H1 (cell line): Measurements from ENCODE around the gene ZFP90. TPM values are rescaled to one million over a fixed set of nuclear protein-coding genes. Genes with fewer than 3 reads are reported as not detected.

Source experiments
- CTCF ChIA-PET: fragments of 300-600 bp; sonication (Branson Sonifier 250); formaldehyde crosslinking; loops from one replicate; lab custom pipeline; 2021; ENCODE audit not compliant: partially characterized antibody; lab: Charles Lee
- POLR2A ChIA-PET: fragments of 300-600 bp; sonication (Branson Sonifier 250); formaldehyde crosslinking; loops from one replicate; lab custom pipeline; 2021; ENCODE audit warnings: inconsistent platforms; ENCODE audit not compliant: partially characterized antibody; lab: Charles Lee
- DNase-seq, 2 experiments: peaks; one replicate each; pipeline versions ENCODE4 v3.0.0 to v3.0.0-alpha.2; 2010 to 2022; ENCODE audit warnings: low spot score in 2 of 2, low read depth in 1 of 2, mixed read lengths in 1 of 2
- FAIRE-seq: peaks from 2 replicates; lab custom pipeline; 2011; peaks lifted over from hg19 to GRCh38; lab: Jason Lieb, UNC
- H2AFZ ChIP-seq: 2 replicates; pipeline ENCODE4 v1.8.1; 2012; ENCODE audit warnings: low read length, inconsistent platforms
- H2AK5ac ChIP-seq: 2 replicates; pipeline ENCODE4 v1.6.1; 2013; ENCODE audit warnings: low read depth, low read length
- H2BK120ac ChIP-seq: replicated peaks from 2 replicates; pipeline ENCODE3; 2013; ENCODE audit warnings: low read depth, low read length, inconsistent platforms
- H2BK12ac ChIP-seq: 2 replicates; pipeline ENCODE4 v1.6.1; 2013; ENCODE audit warnings: low read depth, low read length
- H2BK15ac ChIP-seq: 2 replicates; pipeline ENCODE4 v1.6.1; 2013; ENCODE audit warnings: low read length
- H2BK20ac ChIP-seq: 2 replicates; pipeline ENCODE4 v1.6.1; 2013; ENCODE audit warnings: low read length
- H2BK5ac ChIP-seq: 2 replicates; pipeline ENCODE4 v1.6.1; 2013; ENCODE audit warnings: low read depth, low read length
- H3K14ac ChIP-seq: 2 replicates; pipeline ENCODE4 v1.6.1; 2013; ENCODE audit warnings: inconsistent platforms; ENCODE audit not compliant: insufficient read length
- H3K18ac ChIP-seq: 2 replicates; pipeline ENCODE4 v1.6.1; 2013; ENCODE audit warnings: low read length; ENCODE audit errors: extremely low read depth
- H3K23ac ChIP-seq: 2 replicates; pipeline ENCODE4 v1.6.1; 2013; ENCODE audit warnings: inconsistent platforms; ENCODE audit not compliant: insufficient read length
- H3K23me2 ChIP-seq: 2 replicates; pipeline ENCODE4 v1.6.1; 2013; ENCODE audit warnings: low read depth, low read length
- H3K27ac ChIP-seq: 2 replicates; pipeline ENCODE4 v1.6.1; 2011; ENCODE audit warnings: low read depth, low read length, inconsistent platforms
- H3K27me3 ChIP-seq, 4 experiments: replicated peaks in 1 of 4; 1 replicate in 1 of 4; 2 replicates in 3 of 4; pipeline versions ENCODE4 v1.6.1 to v1.8.1; 2011 to 2013; ENCODE audit warnings: low read length in 3 of 4, mild to moderate bottlenecking in 3 of 4, inconsistent platforms in 2 of 4, mixed read lengths in 2 of 4, moderate library complexity in 1 of 4; ENCODE audit not compliant: control insufficient read depth in 3 of 4, insufficient read depth in 3 of 4; ENCODE audit errors: extremely low read depth in 1 of 4
- H3K36me3 ChIP-seq, 4 experiments: 2 replicates each; pipeline versions ENCODE4 v1.6.1 to v1.8.1; 2011 to 2013; ENCODE audit warnings: mild to moderate bottlenecking in 4 of 4, low read length in 3 of 4, moderate library complexity in 2 of 4, control low read depth in 1 of 4, inconsistent platforms in 1 of 4; ENCODE audit not compliant: insufficient read depth in 4 of 4, control insufficient read depth in 2 of 4
- H3K4ac ChIP-seq: replicated peaks from 2 replicates; pipeline ENCODE3; 2013; ENCODE audit warnings: low read length, low read depth, mixed read lengths, inconsistent platforms; ENCODE audit not compliant: insufficient read length
- H3K4me1 ChIP-seq, 4 experiments: replicated peaks in 1 of 4; 1 replicate in 1 of 4; 2 replicates in 3 of 4; pipeline versions ENCODE4 v1.6.1 to v1.8.1; 2011 to 2013; ENCODE audit warnings: low read length in 3 of 4, inconsistent platforms in 2 of 4, mixed read lengths in 1 of 4; ENCODE audit not compliant: insufficient read depth in 4 of 4, control insufficient read depth in 3 of 4
- H3K4me2 ChIP-seq, 2 experiments: 2 replicates each; pipeline versions ENCODE4 v1.6.1 to v1.8.1; 2011 to 2013; ENCODE audit warnings: low read depth in 2 of 2, low read length in 2 of 2, control low read depth in 1 of 2, inconsistent platforms in 1 of 2, mild to moderate bottlenecking in 1 of 2; ENCODE audit not compliant: insufficient read depth in 1 of 2
- H3K4me3 ChIP-seq, 4 experiments: fragments of 200-600, 300-600 bp in 1 of 4; sonication (generic), shearing (Covaris generic), sonication (Bioruptor Twin) in 1 of 4; 2 replicates each; pipeline versions ENCODE4 v1.5.1 to v1.8.1; 2011 to 2016; ENCODE audit warnings: low read length in 4 of 4, low read depth in 3 of 4, control low read depth in 2 of 4, inconsistent platforms in 2 of 4, mild to moderate bottlenecking in 2 of 4, mixed read lengths in 1 of 4, moderate library complexity in 1 of 4; ENCODE audit not compliant: insufficient read depth in 2 of 4; ENCODE audit errors: extremely low read depth in 1 of 4
- H3K56ac ChIP-seq: replicated peaks from 2 replicates; pipeline ENCODE3; 2013; ENCODE audit warnings: low read depth, mild to moderate bottlenecking, mixed read lengths, low read length, inconsistent platforms; ENCODE audit not compliant: insufficient read length
- H3K79me1 ChIP-seq: 2 replicates; pipeline ENCODE4 v1.6.1; 2013; ENCODE audit warnings: low read depth, low read length, control low read depth
- H3K79me2 ChIP-seq, 2 experiments: 2 replicates each; pipeline versions ENCODE4 v1.6.1 to v1.8.1; 2012 to 2013; ENCODE audit warnings: low read length in 2 of 2, mild to moderate bottlenecking in 2 of 2, inconsistent platforms in 1 of 2; ENCODE audit not compliant: insufficient read depth in 2 of 2, control insufficient read depth in 1 of 2
- H3K9ac ChIP-seq, 4 experiments: replicated peaks in 1 of 4; 1 replicate in 1 of 4; 2 replicates in 3 of 4; pipeline versions ENCODE4 v1.6.1 to v1.8.1; 2011 to 2013; ENCODE audit warnings: low read depth in 3 of 4, low read length in 3 of 4, control low read depth in 2 of 4, mild to moderate bottlenecking in 2 of 4, moderate library complexity in 2 of 4, inconsistent platforms in 1 of 4; ENCODE audit errors: extremely low read depth in 1 of 4
- H3K9me3 ChIP-seq, 2 experiments: 2 replicates each; pipeline versions ENCODE4 v1.6.1 to v1.8.1; 2012 to 2013; ENCODE audit warnings: mild to moderate bottlenecking in 2 of 2, moderate library complexity in 2 of 2, control low read depth in 1 of 2, inconsistent platforms in 1 of 2, low read depth in 1 of 2, low read length in 1 of 2, mixed read lengths in 1 of 2; ENCODE audit not compliant: insufficient read depth in 2 of 2
- H4K20me1 ChIP-seq, 2 experiments: replicated peaks in 1 of 2; 2 replicates each; pipeline versions ENCODE3 to v1.8.1; 2011 to 2013; ENCODE audit warnings: inconsistent platforms in 2 of 2, low read length in 2 of 2, mild to moderate bottlenecking in 1 of 2; ENCODE audit not compliant: insufficient read depth in 2 of 2, control insufficient read depth in 1 of 2
- H4K5ac ChIP-seq: 2 replicates; pipeline ENCODE4 v1.6.1; 2013; ENCODE audit warnings: low read length, low read depth, mixed read lengths, inconsistent platforms; ENCODE audit not compliant: insufficient read length
- H4K8ac ChIP-seq: 2 replicates; pipeline ENCODE4 v1.8.0; 2013; ENCODE audit warnings: mild to moderate bottlenecking, moderate library complexity, low read length, inconsistent platforms; ENCODE audit not compliant: insufficient read depth; ENCODE audit errors: extremely low read depth
- H4K91ac ChIP-seq: replicated peaks from 2 replicates; pipeline ENCODE3; 2013; ENCODE audit warnings: low read length, mixed read lengths, inconsistent platforms; ENCODE audit not compliant: insufficient read length
- BCL11A ChIP-seq, 2 experiments: IDR thresholded peaks; one replicate each; pipeline ENCODE4 v1.6.1; 2011; ENCODE audit warnings: low read depth in 2 of 2, low read length in 2 of 2, mild to moderate bottlenecking in 2 of 2
- CBX8 ChIP-seq: fragments of 300-800, 300-1000 bp; sonication (generic); IDR thresholded peaks from 2 replicates; pipeline ENCODE4 v1.7.1; 2016; ENCODE audit warnings: low read depth, low read length, borderline replicate concordance
- NANOG ChIP-seq: IDR thresholded peaks from 2 replicates; pipeline ENCODE4 v1.6.1; 2011; ENCODE audit warnings: low read length, low read depth, mild to moderate bottlenecking, inconsistent platforms; ENCODE audit not compliant: insufficient read depth, poor library complexity, severe bottlenecking
- NRF1 ChIP-seq: IDR thresholded peaks from 2 replicates; pipeline ENCODE4 v1.6.1; 2011; ENCODE audit warnings: mild to moderate bottlenecking, low read depth, low read length, improper control_type of control experiment
- PHF8 ChIP-seq: fragments of 200-600 bp; sonication (generic); conservative IDR thresholded peaks from 2 replicates; pipeline ENCODE4 v1.7.1; 2012; ENCODE audit warnings: low read depth, mild to moderate bottlenecking, inconsistent platforms, low read length, moderate library complexity
- POLR2AphosphoS5 ChIP-seq: IDR thresholded peaks from 2 replicates; pipeline ENCODE4 v1.6.1; 2011; ENCODE audit warnings: low read depth, low read length
- POU5F1 ChIP-seq: IDR thresholded peaks from 2 replicates; pipeline ENCODE4 v1.6.1; 2011; ENCODE audit warnings: low read depth, mild to moderate bottlenecking, low read length, moderate library complexity
- RBBP5 ChIP-seq: IDR thresholded peaks from 2 replicates; pipeline ENCODE4 v1.7.1; 2012; ENCODE audit warnings: low read depth, mild to moderate bottlenecking, inconsistent platforms, low read length, moderate library complexity, borderline replicate concordance
- SIN3A ChIP-seq, 2 experiments: IDR thresholded peaks in 1 of 2; conservative IDR thresholded peaks in 1 of 2; 2 replicates each; pipeline ENCODE4 v1.6.1; 2011 to 2012; ENCODE audit warnings: low read length in 2 of 2, improper control_type of control experiment in 1 of 2, low read depth in 1 of 2, mild to moderate bottlenecking in 1 of 2
- SRF ChIP-seq: IDR thresholded peaks from 2 replicates; pipeline ENCODE4 v1.6.1; 2011; ENCODE audit warnings: mild to moderate bottlenecking, low read depth, low read length, moderate library complexity
- whole genome bisulfite sequencing, 2 experiments: shearing (Covaris generic) in 1 of 2; methylation state at CpG; one replicate each; pipeline versions ENCODE4 v1.1.6 to v1.1.7; 2013 to 2015; ENCODE audit warnings: low lambda C conversion rate in 2 of 2, mixed read lengths in 2 of 2, inconsistent platforms in 1 of 2, low coverage in 1 of 2, missing lambda C conversion rate in 1 of 2; ENCODE audit not compliant: insufficient replicate concordance in 2 of 2, insufficient coverage in 1 of 2, insufficient read length in 1 of 2; ENCODE audit errors: extremely low coverage in 1 of 2, missing lambda C conversion rate in 1 of 2; 5-methylcytosine and 5-hydroxymethylcytosine counted together
- polyA plus RNA-seq, 7 experiments: library from polyadenylated mRNA; depleted of rRNA in 3 of 7; stranded (reverse) in 5 of 7; unstranded in 2 of 7; fragments of >200 nt in 5 of 7; fragments of 200-250 nt in 2 of 7; gene quantifications; 1 replicate in 5 of 7; 2 replicates in 1 of 7; 4 replicates in 1 of 7; pipeline versions ENCODE4 v1.2.1 to v1.2.3, GENCODE V29; 2011 to 2013; ENCODE audit warnings: missing spikeins in 2 of 7, mixed read lengths in 2 of 7
- total RNA-seq: library from RNA; stranded (reverse); fragmentation: NEBNext Ultra II Directional; extraction: Animal tissue kit (Norgen Biotek cat#: 25700); gene quantifications from 2 replicates; pipeline ENCODE4 v1.2.1, GENCODE V29; 2021
- TF ChIP-seq, protein P1 (sequence below), 3 experiments: IDR thresholded peaks; 1 replicate in 2 of 3; 2 replicates in 1 of 3; pipeline versions ENCODE4 v1.5.1 to v1.6.1; 2011; ENCODE audit warnings: low read length in 3 of 3, mild to moderate bottlenecking in 3 of 3, inconsistent platforms in 2 of 3, low read depth in 1 of 3, moderate library complexity in 1 of 3; ENCODE audit not compliant: insufficient read depth in 1 of 3; ENCODE audit errors: control extremely low read depth in 1 of 3

The ZFP90 gene
- total and polyA plus RNA-seq, 2 of the 8 experiments (the other 6 are each of a cell fraction or from before 2014, with no cell fraction given): 10.3 to 19.1 TPM

DNA sequence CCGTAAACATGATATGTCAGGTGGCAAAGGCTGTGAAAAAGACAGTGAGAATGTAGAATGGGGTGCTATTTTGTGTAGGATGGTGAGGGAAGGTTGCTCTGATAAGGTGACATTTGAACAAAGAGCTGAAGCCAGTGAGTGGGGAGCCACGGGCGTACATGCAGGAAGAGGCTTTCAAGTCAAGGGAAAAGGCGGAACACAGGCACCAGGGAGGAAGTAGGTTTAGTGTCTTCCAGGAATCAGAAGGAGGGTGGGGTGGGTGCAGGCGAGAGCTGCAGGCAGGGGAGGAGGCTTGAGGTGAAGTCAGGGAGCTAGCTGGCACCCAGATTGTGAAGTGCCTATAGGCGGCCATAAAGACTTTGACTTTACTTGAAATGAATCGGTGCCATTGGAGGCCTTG lies 14.1 kb downstream of the ZFP90 start:
- Histone ChIP-seq H3K27ac (no peak overlapping the region), H3K4ac (no peak overlapping the region), H3K9me3 (peaks cover 13 to 34% of the 10 kb centered on the region in 2 experiments), H4K91ac (no peak overlapping the region), H2BK12ac (no peak overlapping the region), H4K5ac (no peak overlapping the region), H3K23ac (no peak overlapping the region), H3K23me2 (peaks cover 2% of the 10 kb centered on the region; the same call in 1 of the 2 replicates), H2BK20ac (no peak overlapping the region), H3K4me1 (no peaks in the 10 kb centered on the region), H4K8ac (no peak overlapping the region), H2BK15ac (no peak overlapping the region), H3K4me3 (no peak overlapping the region), H3K27me3 (no peaks in the 10 kb centered on the region; a peak in 1 of 7 replicates), H3K14ac (no peak overlapping the region), H2BK120ac (no peak overlapping the region), H3K36me3 (peaks cover 0 to 57% (median 28%) of the 10 kb centered on the region in 4 experiments; a peak in 7 of 8 replicates), H4K20me1 (no peaks in the 10 kb centered on the region), H2BK5ac (no peak overlapping the region), H3K79me2 (peaks cover 0 to 2% of the 10 kb centered on the region in 2 experiments; a peak in 1 of 4 replicates), H3K79me1 (peaks cover 5% of the 10 kb centered on the region), H3K56ac (no peak overlapping the region), H3K4me2 (no peak overlapping the region), H2AK5ac (no peak overlapping the region), H2AFZ (no peak overlapping the region), H3K9ac (no peak overlapping the region), H3K18ac (no peak overlapping the region)
- FAIRE-seq (no peak), DNase-seq (no peak)
- ChIA-PET CTCF (no interaction called here), POLR2A (interaction anchor here (1.2 to 1.6 kb wide), 2 partner anchors 11 to 20 kb away, joined by 3 to 6 read pairs; no protein-coding TSS in a partner anchor)
- WGBS, 2 experiments: 86% methylated on average over 7 of the region's 7 CpGs; no CpG with 5 or more reads in 1 of the 2 experiments
- no peak for TF ChIP-seq NRF1
- no peak for TF ChIP-seq CBX8
- TF ChIP-seq SRF: no peak
- no peak for TF ChIP-seq POU5F1
- no peak for TF ChIP-seq PHF8
- TF ChIP-seq RBBP5: no peak
- TF ChIP-seq BCL11A (IDR thresholded peaks at IDR 0.05; ENCODE audit: low read depth in 2 of 2, low read length in 2 of 2): no peak
- TF ChIP-seq POLR2AphosphoS5: no peak
- no peak for TF ChIP-seq SIN3A (conservative IDR thresholded peaks at IDR 0.05 in 1 of 2, IDR thresholded peaks at IDR 0.05 in 1 of 2; ENCODE audit: low read depth in 1 of 2, low read length in 2 of 2)
- TF ChIP-seq, protein P1, sequence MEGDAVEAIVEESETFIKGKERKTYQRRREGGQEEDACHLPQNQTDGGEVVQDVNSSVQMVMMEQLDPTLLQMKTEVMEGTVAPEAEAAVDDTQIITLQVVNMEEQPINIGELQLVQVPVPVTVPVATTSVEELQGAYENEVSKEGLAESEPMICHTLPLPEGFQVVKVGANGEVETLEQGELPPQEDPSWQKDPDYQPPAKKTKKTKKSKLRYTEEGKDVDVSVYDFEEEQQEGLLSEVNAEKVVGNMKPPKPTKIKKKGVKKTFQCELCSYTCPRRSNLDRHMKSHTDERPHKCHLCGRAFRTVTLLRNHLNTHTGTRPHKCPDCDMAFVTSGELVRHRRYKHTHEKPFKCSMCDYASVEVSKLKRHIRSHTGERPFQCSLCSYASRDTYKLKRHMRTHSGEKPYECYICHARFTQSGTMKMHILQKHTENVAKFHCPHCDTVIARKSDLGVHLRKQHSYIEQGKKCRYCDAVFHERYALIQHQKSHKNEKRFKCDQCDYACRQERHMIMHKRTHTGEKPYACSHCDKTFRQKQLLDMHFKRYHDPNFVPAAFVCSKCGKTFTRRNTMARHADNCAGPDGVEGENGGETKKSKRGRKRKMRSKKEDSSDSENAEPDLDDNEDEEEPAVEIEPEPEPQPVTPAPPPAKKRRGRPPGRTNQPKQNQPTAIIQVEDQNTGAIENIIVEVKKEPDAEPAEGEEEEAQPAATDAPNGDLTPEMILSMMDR (IDR thresholded peaks at IDR 0.05; ENCODE audit: control extremely low read depth in 1 of 3, insufficient read depth in 1 of 3, low read depth in 1 of 3, low read length in 3 of 3): no peak
- no peak for TF ChIP-seq NANOG
